Measurements from ENCODE around the gene GDPD4.

GDPD4 gene

GRCh38 chr11:77203901-77204753 is 97.4 kb downstream of the GDPD4 start:
- no peak for DNase-seq

DNA sequence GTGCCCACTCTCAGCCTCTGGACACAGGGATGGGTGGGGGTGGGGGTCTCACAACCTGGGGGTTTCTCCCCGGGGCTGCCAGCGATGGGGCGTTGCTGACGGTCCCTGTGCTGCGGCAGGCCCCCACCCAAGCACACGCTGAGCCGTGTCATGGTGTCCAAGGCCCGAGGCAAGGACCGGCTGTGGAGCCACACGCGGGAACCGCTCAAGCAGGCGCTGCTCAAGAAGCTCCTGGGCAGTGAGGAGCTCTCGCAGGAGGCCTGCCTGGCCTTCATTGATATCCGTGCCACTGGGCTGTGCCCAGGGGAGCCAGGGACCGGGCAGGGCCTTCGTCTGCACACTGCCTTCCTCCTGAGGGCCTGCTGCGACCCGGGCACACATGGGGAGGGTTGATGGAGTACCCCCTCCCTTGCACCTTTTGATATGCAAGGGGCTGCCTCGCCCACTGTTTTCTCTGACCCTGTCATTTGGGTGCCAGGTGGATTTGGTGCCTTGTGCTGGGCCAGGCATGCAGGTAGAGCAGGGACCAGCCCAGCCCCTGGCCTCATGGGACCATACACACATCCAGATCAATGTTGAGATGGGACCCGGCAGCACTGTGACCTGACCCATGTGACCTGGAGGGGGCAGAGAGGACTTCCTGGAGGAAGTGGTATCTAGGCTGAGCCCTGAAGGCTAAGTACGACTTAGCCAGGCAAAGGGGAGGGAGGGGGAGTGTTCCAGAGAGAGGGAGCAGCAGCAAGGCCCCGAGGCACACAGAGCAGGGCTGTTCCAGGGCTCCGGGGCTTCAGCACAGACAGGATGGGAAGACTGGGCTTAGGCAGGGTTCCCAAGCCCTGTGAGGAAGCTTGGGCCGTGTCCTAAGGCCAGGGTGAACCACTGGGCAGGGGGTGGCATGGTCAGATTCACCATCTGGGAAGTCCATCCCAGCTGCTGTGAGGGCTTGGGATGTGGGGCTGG is 98.3 kb downstream of the GDPD4 start:
- no peak for DNase-seq

GRCh38 chr11:77201991-77202841 is 99.3 kb downstream of the GDPD4 start:
- DNase-seq, result no peak

DNA sequence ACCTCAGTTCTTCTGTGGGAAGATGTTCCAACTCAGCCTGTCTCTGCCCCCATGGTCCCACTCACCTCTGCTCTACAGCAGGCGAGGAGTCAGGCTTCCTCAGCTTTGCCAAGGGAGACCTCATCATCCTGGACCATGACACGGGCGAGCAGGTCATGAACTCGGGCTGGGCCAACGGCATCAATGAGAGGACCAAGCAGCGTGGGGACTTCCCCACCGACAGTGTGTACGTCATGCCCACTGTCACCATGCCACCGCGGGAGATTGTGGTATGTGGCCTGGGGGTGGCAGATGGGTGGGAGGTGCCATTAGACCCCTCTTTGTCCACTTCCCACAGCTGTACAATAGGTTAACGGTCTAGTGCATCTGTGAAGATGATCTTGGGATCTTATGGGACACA is 100.1 kb downstream of the GDPD4 start:
- DNase-seq, result no peak

DNA sequence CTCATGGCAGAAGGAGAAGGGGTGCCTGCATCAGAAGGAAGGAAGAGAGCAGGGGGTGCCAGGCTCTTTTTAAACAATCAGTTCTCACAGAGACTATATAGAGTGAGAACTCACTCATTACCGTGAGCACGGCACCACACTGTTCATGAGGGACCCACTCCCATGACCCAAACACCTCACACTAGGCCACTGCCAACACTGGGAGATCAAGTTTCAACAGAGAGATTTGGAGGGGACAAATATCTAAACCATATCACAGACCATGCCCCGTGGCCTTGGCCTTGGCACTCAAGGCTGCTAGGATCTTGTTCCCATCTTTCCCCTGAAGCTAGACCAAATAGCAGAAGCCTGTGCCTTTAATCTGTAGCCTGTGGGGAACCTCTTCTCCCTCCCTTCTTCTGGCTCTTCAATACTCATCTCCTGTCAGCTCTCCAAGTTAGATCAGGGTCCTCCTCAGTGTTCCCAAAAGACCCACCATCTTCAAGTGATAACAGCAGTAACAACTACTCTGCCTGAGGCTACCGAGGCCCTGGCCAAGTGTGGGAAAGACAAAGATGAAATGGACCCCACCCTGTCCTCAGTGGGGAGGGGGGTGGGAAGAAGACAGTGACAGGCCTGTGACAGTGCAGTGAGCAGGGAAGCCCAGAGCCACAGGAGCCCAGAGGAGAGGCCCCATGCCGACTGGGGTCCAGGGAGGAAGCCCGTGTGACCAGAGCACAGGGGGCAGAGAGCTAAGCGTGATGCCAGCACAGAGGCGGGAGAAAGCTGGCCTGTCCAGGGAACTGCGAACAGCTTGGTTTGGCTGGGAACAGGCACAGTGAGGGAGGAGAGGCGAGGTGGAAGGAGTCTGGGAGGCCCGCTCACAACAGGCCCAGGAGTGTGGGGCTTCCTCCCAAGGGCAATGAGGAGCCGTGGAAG is 100.9 kb downstream of the GDPD4 start:
- no peak for DNase-seq

- no peak for DNase-seq
Measured at GRCh38 chr11:77199137-77199745, 102.2 kb downstream of the GDPD4 start.

- no peak for DNase-seq
Measured at GRCh38 chr11:77198440-77198849, 103.0 kb downstream of the GDPD4 start.

- no peak for DNase-seq
Measured at GRCh38 chr11:77197626-77198320, 103.7 kb downstream of the GDPD4 start.

- no peak for DNase-seq
Measured at GRCh38 chr11:77196961-77197360, 104.5 kb downstream of the GDPD4 start.

DNA sequence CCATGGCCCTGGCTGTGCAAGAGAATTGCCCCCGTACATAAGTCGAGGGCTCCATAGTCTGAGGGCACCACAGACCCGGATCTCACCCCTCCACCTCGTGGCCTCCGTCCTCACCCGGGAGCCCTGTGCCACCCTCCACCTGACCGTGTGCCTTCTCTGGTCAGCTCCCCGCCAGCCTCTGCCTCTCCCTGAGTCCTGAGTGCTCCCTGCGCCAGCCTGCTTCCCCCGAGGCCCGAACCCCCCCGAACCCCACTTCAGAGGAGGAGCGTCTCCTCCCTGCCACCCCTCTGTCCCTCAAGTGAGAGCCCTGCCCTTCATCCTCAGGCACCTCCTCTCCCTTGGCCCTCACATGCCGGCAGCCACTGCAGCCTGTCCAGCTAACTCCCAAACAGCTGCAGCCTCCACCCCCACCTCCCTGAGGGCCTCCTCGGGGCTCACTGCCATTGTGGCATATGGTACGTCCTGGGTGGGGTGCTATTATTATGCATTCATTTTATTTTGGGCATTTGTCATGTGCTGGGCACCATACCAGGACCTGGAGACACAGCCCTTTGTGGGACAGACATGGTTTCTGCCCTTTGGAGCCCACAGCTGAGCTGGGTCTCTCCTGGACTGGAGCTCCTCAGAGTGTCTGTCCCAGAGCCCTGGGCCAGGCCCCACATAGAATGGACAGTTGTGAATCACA is 106.3 kb downstream of the GDPD4 start:
- DNase-seq, result no peak

GRCh38 chr11:77193911-77194830 is 107.3 kb downstream of the GDPD4 start:
- no peak for DNase-seq

DNA sequence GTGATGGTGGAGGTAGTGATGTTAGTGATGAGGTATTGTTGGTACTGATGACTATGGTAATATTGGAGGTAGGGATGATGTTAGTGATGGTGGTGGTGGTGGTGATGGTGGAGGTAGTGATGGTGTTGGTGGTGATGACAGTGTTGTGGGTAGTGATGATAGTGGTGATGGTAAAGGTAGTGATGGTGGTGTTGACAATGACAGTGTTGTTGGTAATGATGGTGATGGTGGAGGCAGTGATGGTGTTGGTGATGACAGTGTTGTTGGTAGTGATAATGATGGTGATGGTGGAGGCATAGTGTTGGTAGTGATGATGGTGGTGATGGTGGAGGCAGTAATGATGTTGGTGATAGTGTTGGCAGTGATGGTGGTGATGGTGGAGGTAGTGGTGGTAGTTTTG is 108.3 kb downstream of the GDPD4 start:
- DNase-seq, result no peak

- peak; percentile 39 for DNase-seq
Measured at GRCh38 chr11:77191823-77192495, 109.5 kb downstream of the GDPD4 start.

DNA sequence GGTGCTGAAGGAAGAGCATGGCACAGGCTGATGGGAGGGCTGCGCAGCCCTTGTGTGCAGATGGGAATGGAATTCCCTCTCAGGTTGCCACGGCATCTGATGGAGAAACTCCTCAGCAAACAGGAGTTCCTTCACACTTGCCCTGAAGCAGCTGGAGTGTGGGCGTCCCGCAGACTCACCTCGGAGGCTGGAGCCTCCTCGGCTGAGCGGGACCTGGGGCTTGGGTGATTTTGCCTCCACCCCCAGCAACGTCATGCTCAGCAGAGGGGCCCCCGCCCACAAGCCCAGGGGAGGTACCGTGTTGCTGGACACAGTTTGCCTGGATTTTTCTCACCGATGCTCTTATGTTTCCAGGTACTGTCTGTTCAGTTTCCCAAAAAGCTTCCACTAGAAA is 110.1 kb downstream of the GDPD4 start:
- DNase-seq, result no peak

GRCh38 chr11:77190331-77191075 is 111.0 kb downstream of the GDPD4 start:
- no peak for DNase-seq

DNA sequence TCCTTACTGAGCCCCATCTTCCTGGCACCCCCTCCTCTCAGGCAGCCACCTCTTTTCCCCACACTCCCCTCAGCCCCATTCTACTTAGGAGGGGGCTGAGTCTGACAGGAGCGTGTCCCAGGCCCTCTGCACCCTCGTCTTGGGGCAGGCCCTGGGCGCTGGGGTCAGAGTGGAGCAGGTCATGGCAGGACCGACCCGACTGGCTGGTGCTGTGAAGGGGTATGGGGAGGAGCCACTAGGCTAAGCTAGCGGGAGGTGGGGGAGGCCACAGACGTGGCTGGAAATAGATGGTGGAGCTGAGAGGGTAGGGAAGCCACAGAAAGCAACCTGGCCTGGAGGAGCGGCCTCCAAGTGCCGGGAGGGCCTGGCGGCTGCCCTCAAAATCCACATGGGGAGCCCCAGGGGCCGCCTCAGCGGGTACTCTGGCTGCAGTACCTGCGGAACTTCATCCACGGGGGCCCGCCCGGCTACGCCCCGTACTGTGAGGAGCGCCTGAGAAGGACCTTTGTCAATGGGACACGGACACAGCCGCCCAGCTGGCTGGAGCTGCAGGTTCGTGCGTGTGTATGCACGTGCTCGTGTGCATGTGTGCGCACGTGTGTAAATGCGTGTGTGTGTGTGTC is 111.8 kb downstream of the GDPD4 start:
- no peak for DNase-seq

All from fibroblast of skin of right quadriceps (primary cell).